ENCODE measurements around the gene FANK1.

The FANK1 gene

GRCh38 chr10:125990974-125991373 lies 94.6 kb downstream of the FANK1 start:
- FAIRE-seq, result no peak

- no peak for FAIRE-seq
These were observed 95.0 kb downstream of the FANK1 start for GRCh38 chr10:125991392-125991791.

DNA sequence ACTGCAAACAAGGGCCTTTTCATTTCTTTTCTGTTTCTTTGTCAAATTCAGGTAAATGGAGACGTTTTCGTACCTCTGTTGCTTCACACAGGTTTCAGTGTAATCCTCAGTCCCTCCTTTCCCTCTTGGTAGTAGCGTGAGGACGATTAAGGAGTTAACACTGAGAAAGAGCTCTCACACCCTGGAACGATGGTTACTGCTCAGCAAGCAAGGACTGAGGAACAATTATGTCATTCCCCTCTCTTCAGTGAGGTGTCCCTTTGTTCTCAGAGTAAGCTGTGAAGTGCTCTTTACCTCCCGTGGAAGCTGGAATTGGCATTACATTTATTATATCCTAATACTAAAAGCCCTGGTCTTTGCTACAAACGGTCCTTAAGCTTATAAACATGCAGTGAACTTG lies 95.9 kb downstream of the FANK1 start:
- no peak for FAIRE-seq

DNA sequence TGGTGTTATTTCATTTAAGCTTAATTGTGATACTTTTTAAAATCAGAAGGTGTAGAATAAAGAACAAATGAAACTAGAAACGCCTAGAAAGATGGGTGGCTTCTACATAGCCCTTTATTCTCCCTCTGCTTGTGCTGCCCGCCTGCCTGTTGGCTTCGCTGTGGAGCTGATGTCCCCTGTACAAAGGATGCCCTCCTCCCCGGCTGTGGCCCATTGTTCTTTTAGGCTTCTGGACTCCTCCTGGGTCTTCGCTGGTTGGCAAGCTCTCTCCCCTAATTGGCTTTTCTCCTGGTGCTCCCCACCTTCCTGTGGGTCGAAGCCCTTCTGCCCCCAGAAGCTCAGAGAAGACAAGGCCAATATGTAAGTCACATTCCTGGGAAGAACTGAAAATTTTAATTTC lies 98.2 kb downstream of the FANK1 start:
- FAIRE-seq, result no peak

GRCh38 chr10:125995726-125996304 lies 99.5 kb downstream of the FANK1 start:
- FAIRE-seq, result no peak

- FAIRE-seq, result no peak
These were observed 101.2 kb downstream of the FANK1 start for GRCh38 chr10:125997586-125997985.

DNA sequence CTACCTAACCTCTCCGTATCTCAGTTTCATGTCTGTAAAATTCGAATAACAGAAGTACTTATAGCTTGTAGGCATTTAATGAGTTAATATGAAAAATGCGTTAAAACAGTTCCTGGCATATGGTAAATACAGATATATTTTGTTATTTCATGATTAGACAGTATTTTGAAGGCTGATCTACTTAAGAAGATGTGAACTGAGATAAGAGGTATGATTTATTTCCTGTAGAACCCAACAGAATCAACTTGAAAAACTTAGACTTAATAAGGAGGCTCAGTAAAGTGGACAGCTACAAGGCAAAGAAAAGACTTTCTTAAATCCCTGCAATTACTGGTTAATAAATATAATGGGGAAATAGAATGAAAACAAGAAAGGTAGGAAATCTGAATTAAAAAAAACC lies 103.3 kb downstream of the FANK1 start:
- FAIRE-seq, result no peak

DNA sequence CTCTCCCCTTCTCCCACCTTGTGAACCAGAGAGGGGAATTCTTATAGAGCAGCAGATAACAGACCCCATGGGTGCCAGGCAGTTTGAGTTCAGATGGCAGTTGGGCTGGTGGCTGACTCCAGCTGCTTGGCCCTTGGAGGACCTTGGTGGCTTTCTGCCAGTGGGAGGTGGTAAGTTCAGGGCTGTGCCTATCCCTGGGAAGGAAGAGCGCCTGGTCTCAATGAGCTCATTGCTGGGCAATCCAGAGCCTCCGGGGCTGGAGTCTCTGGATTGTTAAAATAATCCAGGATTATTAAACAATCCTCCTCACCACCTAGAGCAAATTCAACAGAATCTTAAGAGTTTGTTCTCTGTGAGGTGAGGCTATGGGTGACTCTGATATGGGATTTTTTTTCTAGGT lies 105.2 kb downstream of the FANK1 start:
- FAIRE-seq, result no peak

DNA sequence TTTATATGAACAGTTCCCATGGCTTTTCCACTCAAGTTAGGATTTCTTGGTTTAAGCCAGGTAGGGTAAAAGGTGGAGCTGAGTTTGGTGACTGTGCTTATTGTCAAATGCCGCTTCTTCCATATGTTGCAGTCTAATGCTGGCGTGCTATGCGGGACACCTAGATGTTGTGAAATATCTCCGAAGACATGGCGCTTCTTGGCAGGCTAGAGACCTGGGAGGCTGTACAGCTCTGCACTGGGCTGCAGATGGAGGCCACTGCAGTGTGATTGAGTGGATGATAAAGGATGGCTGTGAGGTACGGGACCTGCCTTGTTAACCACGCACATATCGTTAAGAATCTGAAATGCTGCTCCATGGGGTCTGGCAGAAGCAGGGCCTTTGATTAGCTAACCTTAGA lies 108.4 kb downstream of the FANK1 start:
- no peak for FAIRE-seq

- no peak for FAIRE-seq
These were observed 109.9 kb downstream of the FANK1 start for GRCh38 chr10:126006264-126006663.

GRCh38 chr10:126006906-126007305 lies 110.5 kb downstream of the FANK1 start:
- no peak for FAIRE-seq

DNA sequence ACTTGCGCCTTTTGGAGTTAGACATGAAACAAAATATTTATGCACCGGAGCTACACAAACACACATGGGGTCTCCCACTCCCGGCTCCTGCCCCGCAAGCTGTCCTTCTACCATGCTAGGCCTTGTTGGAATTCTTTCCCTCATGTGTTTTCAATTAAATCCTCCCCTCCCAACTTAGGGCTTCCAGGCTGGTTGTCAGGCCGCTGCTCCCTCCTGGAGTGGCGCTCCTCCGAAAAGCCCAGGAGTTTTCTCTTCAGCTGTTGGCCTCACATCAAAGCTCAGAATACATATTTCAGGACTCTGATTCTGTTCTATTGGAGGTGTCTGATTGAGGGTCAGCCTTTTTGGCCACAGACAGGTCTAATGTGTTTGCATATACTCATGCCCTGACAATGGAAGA lies 113.3 kb downstream of the FANK1 start:
- peak; percentile 80 for FAIRE-seq

GRCh38 chr10:126011995-126012394 lies 115.6 kb downstream of the FANK1 start:
- FAIRE-seq, result no peak

DNA sequence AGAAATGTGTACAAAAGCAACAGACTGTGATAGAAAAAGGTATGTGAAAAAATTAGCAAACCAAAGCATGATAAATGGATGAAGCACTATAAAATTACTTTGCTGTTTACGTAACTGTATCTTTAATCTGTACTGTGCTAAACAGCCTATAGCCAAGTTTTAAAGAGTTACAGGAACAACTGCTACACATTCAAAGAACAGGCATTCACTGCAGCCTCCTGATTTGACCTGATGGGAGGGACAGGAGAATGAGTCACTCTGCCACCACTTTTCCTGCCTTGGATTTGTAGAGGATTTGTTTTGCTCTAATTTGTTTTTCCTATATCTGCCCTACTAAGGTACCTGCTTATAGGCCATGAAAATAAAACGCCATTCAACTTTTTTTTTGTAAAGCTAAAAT lies 116.1 kb downstream of the FANK1 start:
- no peak for FAIRE-seq

GRCh38 chr10:126013489-126014281 lies 117.3 kb downstream of the FANK1 start:
- no peak for FAIRE-seq

GRCh38 chr10:126014309-126014708 lies 117.9 kb downstream of the FANK1 start:
- FAIRE-seq, result no peak

DNA sequence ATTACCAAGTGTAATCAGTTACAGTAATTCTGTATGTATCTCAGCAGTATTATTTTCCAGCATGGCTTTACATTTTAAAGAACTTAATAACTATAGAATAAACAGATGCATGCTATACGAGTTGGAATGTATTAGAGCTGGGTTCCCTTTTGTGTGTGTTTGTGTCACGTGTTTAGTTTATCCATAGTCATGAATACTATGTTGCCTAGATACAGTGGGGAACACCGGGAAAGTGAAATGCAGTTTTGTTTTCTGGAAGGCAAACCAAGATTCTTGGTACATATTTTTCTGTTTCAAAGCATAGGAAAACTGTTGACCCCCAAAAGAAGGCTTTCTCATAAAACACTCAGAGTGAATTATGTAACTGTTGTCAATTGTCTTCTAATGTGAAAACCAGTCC lies 119.0 kb downstream of the FANK1 start:
- FAIRE-seq, result no peak

DNA sequence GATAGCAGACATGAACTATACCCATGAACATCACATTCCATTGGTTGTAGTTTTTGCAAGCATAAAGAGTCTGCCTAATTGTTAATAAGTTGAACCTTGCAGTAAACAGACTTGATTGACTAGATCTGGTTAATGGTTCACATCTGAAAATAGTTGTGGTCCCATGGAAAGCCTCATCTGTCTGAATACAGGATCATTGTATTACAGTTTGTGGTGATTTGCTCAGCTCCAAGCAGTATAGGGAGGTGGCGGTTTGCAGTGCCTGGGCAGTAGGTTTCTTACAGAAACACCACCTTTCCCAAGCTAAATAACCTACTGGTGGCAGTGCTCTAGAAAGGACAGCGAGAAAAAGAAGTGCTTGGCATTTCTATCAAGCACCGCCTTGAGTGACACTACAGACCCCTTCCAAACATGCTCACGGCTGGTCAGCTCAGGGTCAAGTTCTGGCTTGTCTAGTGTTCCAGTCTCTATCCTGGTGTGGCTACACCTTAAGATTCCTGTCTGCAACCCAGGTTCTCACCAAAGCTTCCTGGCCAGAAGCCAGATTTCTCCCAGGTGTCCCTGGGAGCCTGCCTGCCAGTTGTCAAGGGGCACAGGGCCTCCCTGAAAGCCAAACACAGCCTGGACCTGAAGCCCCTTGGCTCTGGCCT lies 119.9 kb downstream of the FANK1 start:
- FAIRE-seq, result no peak

GRCh38 chr10:126016882-126017281 lies 120.5 kb downstream of the FANK1 start:
- FAIRE-seq, result no peak

- no peak for FAIRE-seq
These were observed 121.7 kb downstream of the FANK1 start for GRCh38 chr10:126017961-126018560.

- FAIRE-seq, result no peak
These were observed 125.6 kb downstream of the FANK1 start for GRCh38 chr10:126021833-126022500.

GRCh38 chr10:126022841-126023240 lies 126.5 kb downstream of the FANK1 start:
- FAIRE-seq, result no peak

DNA sequence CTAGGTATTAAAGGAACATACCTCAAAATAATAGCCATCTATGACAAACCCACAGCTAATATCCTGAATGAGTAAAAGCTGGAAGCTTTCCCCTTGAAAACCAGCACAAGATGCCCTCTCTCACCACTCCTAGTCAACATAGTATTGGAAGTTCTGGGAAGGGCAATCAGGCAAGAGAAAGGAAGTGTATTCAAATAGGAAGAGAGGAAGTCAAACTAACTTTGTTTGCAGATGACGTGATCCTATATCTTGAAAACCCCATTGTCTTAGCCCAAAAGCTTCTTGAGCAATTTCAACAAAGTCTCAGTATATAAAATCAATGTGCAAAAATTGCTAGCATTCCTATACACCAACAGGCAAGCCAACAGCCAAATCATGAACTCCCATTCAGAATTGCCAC lies 131.3 kb downstream of the FANK1 start:
- FAIRE-seq, result no peak

Measured in endometrium (tissue), 2 donors.